Trophoblast cell (in vitro differentiated cells and primary cell): ENCODE data around the gene FLRT2.

Experiments
- DNase-seq, 2 donors: peaks; one replicate each; pipeline ENCODE4 v3.0.0-alpha.2; 2016
- H2AFZ ChIP-seq: 2 replicates; pipeline ENCODE4 v1.6.1; 2013; ENCODE audit warnings: low read length, moderate library complexity, mild to moderate bottlenecking; ENCODE audit not compliant: insufficient read depth, poor library complexity
- H2AK5ac ChIP-seq: 2 replicates; pipeline ENCODE4 v1.6.1; 2013; ENCODE audit warnings: mild to moderate bottlenecking, low read length
- H2BK120ac ChIP-seq: 2 replicates; pipeline ENCODE4 v1.6.1; 2013; ENCODE audit warnings: low read length, mild to moderate bottlenecking, moderate library complexity; ENCODE audit not compliant: insufficient read depth, poor library complexity
- H2BK12ac ChIP-seq: 2 replicates; pipeline ENCODE4 v1.6.1; 2013; ENCODE audit warnings: mild to moderate bottlenecking, low read length, moderate library complexity
- H2BK5ac ChIP-seq: 2 replicates; pipeline ENCODE4 v1.6.1; 2013; ENCODE audit warnings: low read length, low read depth, moderate library complexity, mild to moderate bottlenecking; ENCODE audit not compliant: poor library complexity
- H3K14ac ChIP-seq: 2 replicates; pipeline ENCODE4 v1.6.1; 2013; ENCODE audit warnings: mild to moderate bottlenecking, low read length
- H3K18ac ChIP-seq: 2 replicates; pipeline ENCODE4 v1.6.1; 2013; ENCODE audit warnings: mild to moderate bottlenecking, low read length
- H3K23ac ChIP-seq: 2 replicates; pipeline ENCODE4 v1.6.1; 2013; ENCODE audit warnings: low read length
- H3K27ac ChIP-seq: 2 replicates; pipeline ENCODE4 v1.5.1; 2013; ENCODE audit warnings: low read depth, mild to moderate bottlenecking, inconsistent platforms, low read length, moderate library complexity
- H3K27me3 ChIP-seq: 2 replicates; pipeline ENCODE4 v1.6.1; 2013; ENCODE audit warnings: inconsistent platforms, mild to moderate bottlenecking, low read length, moderate library complexity; ENCODE audit not compliant: insufficient read depth
- H3K36me3 ChIP-seq, 2 experiments: 1 replicate in 1 of 2; 2 replicates in 1 of 2; pipeline ENCODE4 v1.6.1; 2013; ENCODE audit warnings: low read length in 2 of 2, mild to moderate bottlenecking in 2 of 2, moderate library complexity in 1 of 2; ENCODE audit not compliant: insufficient read depth in 2 of 2, control insufficient read depth in 1 of 2
- H3K4ac ChIP-seq: 2 replicates; pipeline ENCODE4 v1.6.1; 2013; ENCODE audit warnings: low read depth, mild to moderate bottlenecking, low read length, moderate library complexity
- H3K4me1 ChIP-seq, 2 experiments: 1 replicate in 1 of 2; 2 replicates in 1 of 2; pipeline ENCODE4 v1.6.1; 2013; ENCODE audit warnings: low read length in 2 of 2, mild to moderate bottlenecking in 2 of 2, moderate library complexity in 1 of 2; ENCODE audit not compliant: insufficient read depth in 2 of 2, control insufficient read depth in 1 of 2
- H3K4me2 ChIP-seq: 2 replicates; pipeline ENCODE4 v1.6.1; 2013; ENCODE audit warnings: inconsistent platforms, mild to moderate bottlenecking, low read length, moderate library complexity
- H3K4me3 ChIP-seq: 2 replicates; pipeline ENCODE4 v1.5.1; 2013; ENCODE audit warnings: mild to moderate bottlenecking, low read depth, low read length, inconsistent platforms
- H3K79me1 ChIP-seq: one replicate; pipeline ENCODE4 v1.6.1; 2013; ENCODE audit warnings: low read length
- H3K79me2 ChIP-seq: 2 replicates; pipeline ENCODE4 v1.6.1; 2013; ENCODE audit warnings: low read length, mild to moderate bottlenecking; ENCODE audit not compliant: control insufficient read depth, insufficient read depth, poor library complexity
- H3K9ac ChIP-seq: 2 replicates; pipeline ENCODE4 v1.6.1; 2013; ENCODE audit warnings: mild to moderate bottlenecking, low read length
- H3K9me3 ChIP-seq: 2 replicates; pipeline ENCODE4 v1.6.1; 2013; ENCODE audit warnings: low read depth, mild to moderate bottlenecking, control low read depth, inconsistent platforms, low read length; ENCODE audit not compliant: insufficient read depth
- H4K12ac ChIP-seq: 2 replicates; pipeline ENCODE4 v1.6.1; 2013; ENCODE audit warnings: low read depth, mild to moderate bottlenecking, low read length, moderate library complexity
- H4K8ac ChIP-seq: 2 replicates; pipeline ENCODE4 v1.6.1; 2013; ENCODE audit warnings: low read depth, mild to moderate bottlenecking, low read length, moderate library complexity
- H4K91ac ChIP-seq: one replicate; pipeline ENCODE4 v1.6.1; 2013; ENCODE audit warnings: low read depth, mild to moderate bottlenecking, low read length, moderate library complexity
- WGBS: extraction: QIAGEN DNeasy Blood & Tissue Kit; methylation state at CpG from one replicate; pipeline ENCODE4 v1.1.7; 2013; ENCODE audit warnings: missing lambda C conversion rate; ENCODE audit not compliant: insufficient read length, insufficient coverage; ENCODE audit errors: extremely low coverage; 5-methylcytosine and 5-hydroxymethylcytosine counted together

The FLRT2 gene

GRCh38 chr14:85616386-85616885 is 86.5 kb downstream of the FLRT2 start:
- H3K14ac ChIP-seq = no peak overlapping the region
- H4K91ac ChIP-seq = no peak overlapping the region
- no peak overlapping the region for H3K23ac ChIP-seq
- no peak overlapping the region for H3K18ac ChIP-seq
- DNase-seq = no peak
- no peak overlapping the region for H2AK5ac ChIP-seq
- H3K4me3 ChIP-seq = no peak overlapping the region
- H3K79me2 ChIP-seq = no peaks in the 10 kb centered on the region
- peaks cover 2 to 4% of the 10 kb centered on the region in 2 experiments for H3K4me1 ChIP-seq
- H3K4ac ChIP-seq = no peak overlapping the region
- H3K9me3 ChIP-seq = no peaks in the 10 kb centered on the region
- H2AFZ ChIP-seq = no peak overlapping the region
- no peak overlapping the region for H4K12ac ChIP-seq
- H3K36me3 ChIP-seq = peaks cover under 1 to 1% of the 10 kb centered on the region in 2 experiments
- H3K27me3 ChIP-seq = no peaks in the 10 kb centered on the region
- H3K79me1 ChIP-seq = no peaks in the 10 kb centered on the region
- no peak overlapping the region for H3K4me2 ChIP-seq
- H3K27ac ChIP-seq = no peak overlapping the region
- WGBS = no CpG with 5 or more reads among the region's 5 CpGs
- no peak overlapping the region for H2BK120ac ChIP-seq
- no peak overlapping the region for H4K8ac ChIP-seq
- no peak overlapping the region for H2BK12ac ChIP-seq
- H3K9ac ChIP-seq = no peak overlapping the region
- H2BK5ac ChIP-seq = no peak overlapping the region

GRCh38 chr14:85616886-85617285 is 86.9 kb downstream of the FLRT2 start:
- H3K14ac ChIP-seq = no peak overlapping the region
- peaks cover 7 to 8% of the 10 kb centered on the region in 2 experiments for H3K4me1 ChIP-seq
- H2AFZ ChIP-seq = no peak overlapping the region
- no peaks in the 10 kb centered on the region for H3K9me3 ChIP-seq
- no peak overlapping the region for H2BK12ac ChIP-seq
- no peak overlapping the region for H4K91ac ChIP-seq
- no CpG with 5 or more reads among the region's 2 CpGs for WGBS
- no peaks in the 10 kb centered on the region for H3K79me2 ChIP-seq
- H3K9ac ChIP-seq = no peak overlapping the region
- no peak overlapping the region for H3K4ac ChIP-seq
- H4K8ac ChIP-seq = no peak overlapping the region
- H3K79me1 ChIP-seq = no peaks in the 10 kb centered on the region
- H4K12ac ChIP-seq = no peak overlapping the region
- no peak overlapping the region for H2AK5ac ChIP-seq
- no peak overlapping the region for H3K23ac ChIP-seq
- no peak overlapping the region for H3K4me3 ChIP-seq
- H3K36me3 ChIP-seq = peaks cover 5% of the 10 kb centered on the region in 2 experiments
- H2BK5ac ChIP-seq = no peak overlapping the region
- no peak overlapping the region for H3K4me2 ChIP-seq
- no peak for DNase-seq
- H2BK120ac ChIP-seq = no peak overlapping the region
- no peaks in the 10 kb centered on the region for H3K27me3 ChIP-seq
- H3K18ac ChIP-seq = no peak overlapping the region
- H3K27ac ChIP-seq = no peak overlapping the region

- H3K18ac ChIP-seq = no peak overlapping the region
- no peak overlapping the region for H2BK5ac ChIP-seq
- H3K27me3 ChIP-seq = no peaks in the 10 kb centered on the region
- H3K9me3 ChIP-seq = no peaks in the 10 kb centered on the region
- no peak overlapping the region for H4K8ac ChIP-seq
- H3K4me1 ChIP-seq = peaks cover 10 to 12% of the 10 kb centered on the region in 2 experiments
- H3K23ac ChIP-seq = no peak overlapping the region
- H2AK5ac ChIP-seq = no peak overlapping the region
- no peak overlapping the region for H2BK120ac ChIP-seq
- WGBS = no CpG with 5 or more reads among the region's 2 CpGs
- no peak overlapping the region for H3K27ac ChIP-seq
- no peak for DNase-seq
- H3K9ac ChIP-seq = no peak overlapping the region
- H2BK12ac ChIP-seq = no peak overlapping the region
- no peak overlapping the region for H4K91ac ChIP-seq
- H4K12ac ChIP-seq = no peak overlapping the region
- H3K4me3 ChIP-seq = no peak overlapping the region
- no peaks in the 10 kb centered on the region for H3K79me1 ChIP-seq
- H3K36me3 ChIP-seq = peaks cover 5 to 14% of the 10 kb centered on the region in 2 experiments
- H3K14ac ChIP-seq = no peak overlapping the region
- H3K79me2 ChIP-seq = no peaks in the 10 kb centered on the region
- no peak overlapping the region for H3K4me2 ChIP-seq
- no peak overlapping the region for H2AFZ ChIP-seq
- H3K4ac ChIP-seq = no peak overlapping the region
Measured at GRCh38 chr14:85617791-85618190, 87.8 kb downstream of the FLRT2 start.

GRCh38 chr14:85618390-85618789 is 88.4 kb downstream of the FLRT2 start:
- no peak for DNase-seq
- Histone ChIP-seq H2BK12ac (no peak overlapping the region), H3K4me3 (no peak overlapping the region), H3K23ac (no peak overlapping the region), H3K4me2 (no peak overlapping the region), H4K8ac (no peak overlapping the region), H3K14ac (no peak overlapping the region), H3K79me2 (no peaks in the 10 kb centered on the region), H3K79me1 (no peaks in the 10 kb centered on the region), H3K4me1 (peaks cover 10 to 12% of the 10 kb centered on the region in 2 experiments), H2AFZ (no peak overlapping the region), H3K18ac (no peak overlapping the region), H2BK120ac (no peak overlapping the region), H3K36me3 (peaks cover 5 to 20% of the 10 kb centered on the region in 2 experiments), H3K9ac (no peak overlapping the region), H2BK5ac (no peak overlapping the region), H3K27me3 (no peaks in the 10 kb centered on the region), H4K91ac (no peak overlapping the region), H2AK5ac (no peak overlapping the region), H3K4ac (no peak overlapping the region), H3K9me3 (no peaks in the 10 kb centered on the region), H4K12ac (no peak overlapping the region), H3K27ac (no peak overlapping the region)
- WGBS = no CpG with 5 or more reads among the region's 4 CpGs
